Body of pancreas (tissue), 4 donors: Measurements from ENCODE around the gene ADGRA3.

Experiments used
- CTCF ChIP-seq, 7 experiments: fragments of 450-650 bp in 4 of 7; fragments of 200-600 bp in 3 of 7; sonication (generic) in 3 of 7; IDR thresholded peaks; one replicate each; pipeline ENCODE4 v1.5.1; 2016 to 2019; ENCODE audit warnings: antibody characterized with exemption in 7 of 7
- POLR2A ChIP-seq, 3 donors: fragments of 450-650 bp; IDR thresholded peaks; one replicate each; pipeline ENCODE4 v1.6.1; 2016; ENCODE audit warnings: antibody characterized with exemption in 3 of 3, mild to moderate bottlenecking in 2 of 3

- TF ChIP-seq CTCF (IDR thresholded peaks at IDR 0.05) (no peak), POLR2A (IDR thresholded peaks at IDR 0.05) (no peak)
Measured at GRCh38 chr4:22532117-22532516, 16.3 kb upstream of the ADGRA3 start.
